ENCODE measurements around the gene ARL8A.

DNA sequence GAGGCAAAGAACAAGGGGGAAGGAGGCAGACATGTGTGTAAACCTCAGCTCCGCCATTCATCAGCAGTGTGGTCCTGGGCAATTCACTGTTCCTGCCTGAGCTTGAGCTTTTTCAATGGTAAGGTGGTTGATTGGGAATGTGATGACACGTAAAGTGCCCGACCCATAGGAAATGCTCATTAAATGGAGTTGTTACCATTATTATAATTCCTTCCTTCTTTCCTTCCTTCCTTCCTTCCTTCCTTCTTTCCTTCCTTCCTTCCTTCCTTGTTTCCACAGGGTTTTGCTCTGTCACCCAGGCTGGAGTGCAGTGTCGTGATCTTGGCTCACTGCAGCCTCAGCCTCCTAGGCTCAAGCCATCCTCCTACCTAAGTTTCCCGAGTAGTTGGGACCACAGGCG, 17.5 kb downstream of the ARL8A start:
- TF ChIP-seq, protein P1, sequence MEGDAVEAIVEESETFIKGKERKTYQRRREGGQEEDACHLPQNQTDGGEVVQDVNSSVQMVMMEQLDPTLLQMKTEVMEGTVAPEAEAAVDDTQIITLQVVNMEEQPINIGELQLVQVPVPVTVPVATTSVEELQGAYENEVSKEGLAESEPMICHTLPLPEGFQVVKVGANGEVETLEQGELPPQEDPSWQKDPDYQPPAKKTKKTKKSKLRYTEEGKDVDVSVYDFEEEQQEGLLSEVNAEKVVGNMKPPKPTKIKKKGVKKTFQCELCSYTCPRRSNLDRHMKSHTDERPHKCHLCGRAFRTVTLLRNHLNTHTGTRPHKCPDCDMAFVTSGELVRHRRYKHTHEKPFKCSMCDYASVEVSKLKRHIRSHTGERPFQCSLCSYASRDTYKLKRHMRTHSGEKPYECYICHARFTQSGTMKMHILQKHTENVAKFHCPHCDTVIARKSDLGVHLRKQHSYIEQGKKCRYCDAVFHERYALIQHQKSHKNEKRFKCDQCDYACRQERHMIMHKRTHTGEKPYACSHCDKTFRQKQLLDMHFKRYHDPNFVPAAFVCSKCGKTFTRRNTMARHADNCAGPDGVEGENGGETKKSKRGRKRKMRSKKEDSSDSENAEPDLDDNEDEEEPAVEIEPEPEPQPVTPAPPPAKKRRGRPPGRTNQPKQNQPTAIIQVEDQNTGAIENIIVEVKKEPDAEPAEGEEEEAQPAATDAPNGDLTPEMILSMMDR (IDR thresholded peaks at IDR 0.05) = no peak
- TF ChIP-seq POLR2A (IDR thresholded peaks at IDR 0.05) = no peak

Measured in esophagus squamous epithelium (tissue), 4 donors.